Stimulated activated CD4-positive, alpha-beta T cell treated with anti-CD3 and anti-CD28 coated beads, Interleukin-4, amount 100 ng/mL, for 24 hours (primary cell): ENCODE measurements around the gene MAP4K5.
"Not testable (repeated sequence)": the region's sequence is repeated elsewhere in the genome, so short reads cannot be mapped to it uniquely, and the experiment has no call there.

Source experiments
- DNase-seq: peaks from one replicate; pipeline ENCODE4 v3.0.0-alpha.2; 2020

Gene MAP4K5

GRCh38 chr14:50532502-50533240, at the start of gene MAP4K5:
Gene MAP4K5 (minus strand): TSS chr14:50532569. CDS start chr14:50532049, 520 bp downstream.
- DNase-seq, result peak; percentile 90

GRCh38 chr14:50578433-50578832, 46.1 kb upstream of the MAP4K5 start:
- DNase-seq, result no peak

- DNase-seq, result no peak
Measured at GRCh38 chr14:50577982-50578381, 45.6 kb upstream of the MAP4K5 start.

GRCh38 chr14:50575769-50576168, 43.4 kb upstream of the MAP4K5 start:
- DNase-seq, result no peak

GRCh38 chr14:50573862-50574261, 41.5 kb upstream of the MAP4K5 start:
- DNase-seq, result no peak

- no peak for DNase-seq
Measured at GRCh38 chr14:50569714-50570274, 37.4 kb upstream of the MAP4K5 start.

GRCh38 chr14:50562841-50563240, 30.5 kb upstream of the MAP4K5 start:
- no peak for DNase-seq

GRCh38 chr14:50560931-50561285, 28.5 kb upstream of the MAP4K5 start:
- DNase-seq, result peak; percentile 70

- peak; percentile 38 for DNase-seq
Measured at GRCh38 chr14:50559990-50560930, 27.9 kb upstream of the MAP4K5 start, which contains the start of gene ATL1. Gene ATL1 (plus strand): TSS chr14:50560145. CDS start chr14:50560266, 121 bp downstream.

- not testable (repeated sequence) for DNase-seq
Measured at GRCh38 chr14:50552796-50553195, 20.4 kb upstream of the MAP4K5 start.

- no peak for DNase-seq
Measured at GRCh38 chr14:50551877-50552276, 19.5 kb upstream of the MAP4K5 start.

GRCh38 chr14:50550294-50550693, 17.9 kb upstream of the MAP4K5 start:
- no peak for DNase-seq

- DNase-seq, result no peak
Measured at GRCh38 chr14:50545618-50546017, 13.2 kb upstream of the MAP4K5 start.

- no peak for DNase-seq
Measured at GRCh38 chr14:50544911-50545310, 12.5 kb upstream of the MAP4K5 start.

- DNase-seq, result peak; percentile 56
Measured at GRCh38 chr14:50542941-50543418, 10.6 kb upstream of the MAP4K5 start.

- DNase-seq, result no peak
Measured at GRCh38 chr14:50541159-50541567, 8.8 kb upstream of the MAP4K5 start.

- no peak for DNase-seq
Measured at GRCh38 chr14:50539051-50539450, 6.7 kb upstream of the MAP4K5 start.

- not testable (repeated sequence) for DNase-seq
Measured at GRCh38 chr14:50538034-50538433, 5.7 kb upstream of the MAP4K5 start.

- DNase-seq, result no peak
Measured at GRCh38 chr14:50534997-50535396, 2.6 kb upstream of the MAP4K5 start.

- no peak for DNase-seq
Measured at GRCh38 chr14:50534416-50534815, 2.0 kb upstream of the MAP4K5 start.

- no peak for DNase-seq
Measured at GRCh38 chr14:50533806-50534205, 1.4 kb upstream of the MAP4K5 start.

GRCh38 chr14:50533241-50533705, 904 bp upstream of the MAP4K5 start:
- DNase-seq, result no peak
